Glomerular visceral epithelial cell (primary cell): Measurements from ENCODE around the gene SUDS3.

Source experiments
- DNase-seq: peaks from one replicate; pipeline ENCODE4 v3.0.0-alpha.2; 2016; ENCODE audit errors: extremely low spot score

Gene SUDS3

GRCh38 chr12:118447181-118447580 lies 70.8 kb downstream of the SUDS3 start:
- DNase-seq, result no peak

- DNase-seq, result no peak
Observed at GRCh38 chr12:118448341-118448740, 72.0 kb downstream of the SUDS3 start.

- DNase-seq, result no peak
Observed at GRCh38 chr12:118455327-118455726, 79.0 kb downstream of the SUDS3 start.

- DNase-seq, result no peak
Observed at GRCh38 chr12:118456741-118457140, 80.4 kb downstream of the SUDS3 start.

- DNase-seq, result no peak
Observed at GRCh38 chr12:118459110-118459509, 82.8 kb downstream of the SUDS3 start.

- DNase-seq, result no peak
Observed at GRCh38 chr12:118463677-118464076, 87.3 kb downstream of the SUDS3 start.

GRCh38 chr12:118465706-118466105 lies 89.4 kb downstream of the SUDS3 start:
- DNase-seq, result no peak
